H7 (cell line): Measurements from ENCODE around the gene PTPRCAP. TPM values are rescaled to one million over a fixed set of nuclear protein-coding genes. Genes with fewer than 3 reads are reported as not detected.
A peak's percentile ranks its signal among the peaks of the same experiment; 100 is the strongest.
"Not testable (repeated sequence)": the region's sequence is repeated elsewhere in the genome, so short reads cannot be mapped to it uniquely, and the experiment has no call there.

Source experiments
- DNase-seq: peaks from one replicate; pipeline ENCODE4 v3.0.0; 2012
- H3K27me3 ChIP-seq: 2 replicates; pipeline ENCODE4 v1.6.0; 2011; ENCODE audit warnings: mild to moderate bottlenecking, low read length; ENCODE audit not compliant: control insufficient read depth, insufficient read depth
- H3K36me3 ChIP-seq: replicated peaks from 2 replicates; pipeline ENCODE4 v1.5.1; 2011; ENCODE audit warnings: low read length; ENCODE audit not compliant: control insufficient read depth, insufficient read depth
- H3K4me3 ChIP-seq: 2 replicates; pipeline ENCODE4 v1.5.1; 2011; ENCODE audit warnings: low read depth, mild to moderate bottlenecking, control low read depth, low read length, moderate library complexity; ENCODE audit not compliant: insufficient read depth
- total RNA-seq: library from RNA; depleted of rRNA; stranded (reverse); fragments of >200 nt; shearing (Covaris generic); gene quantifications from 2 replicates; pipeline ENCODE4 v1.2.3, GENCODE V29; 2014

The PTPRCAP gene
- total RNA-seq, 1 experiment from 2014 or later, result 2.6 TPM

DNA sequence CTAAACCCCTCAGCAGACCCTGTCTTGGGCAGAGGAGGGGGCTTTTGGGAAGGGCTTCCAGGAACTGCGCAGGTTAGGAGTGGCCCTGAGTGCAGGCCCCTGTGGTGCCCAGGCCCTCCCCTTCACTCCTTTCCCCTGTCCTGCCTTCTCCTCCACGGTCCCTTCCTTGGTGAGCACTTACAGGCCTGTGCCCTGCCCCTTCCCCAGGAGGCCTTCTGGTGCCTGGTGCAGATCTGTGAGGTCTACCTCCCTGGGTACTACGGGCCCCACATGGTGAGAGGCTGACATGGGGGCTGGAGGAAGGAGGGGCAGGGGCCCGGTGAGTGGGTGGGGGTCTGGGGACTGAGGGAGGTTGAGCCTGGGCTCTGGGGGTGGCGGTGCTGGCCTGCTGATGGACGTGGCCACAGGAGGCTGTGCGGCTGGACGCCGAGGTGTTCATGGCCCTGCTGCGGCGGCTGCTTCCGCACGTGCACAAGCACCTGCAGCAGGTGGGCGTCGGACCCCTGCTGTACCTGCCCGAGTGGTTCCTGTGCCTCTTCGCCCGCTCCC is 31.0 kb downstream of the PTPRCAP start:
- no peak for DNase-seq
- no peaks in the 10 kb centered on the region for H3K36me3 ChIP-seq
- H3K27me3 ChIP-seq, result no peaks in the 10 kb centered on the region
- no peak overlapping the region for H3K4me3 ChIP-seq

- Histone ChIP-seq H3K27me3 (no peaks in the 10 kb centered on the region), H3K4me3 (no peak overlapping the region), H3K36me3 (no peaks in the 10 kb centered on the region)
- no peak for DNase-seq
These were observed 31.7 kb downstream of the PTPRCAP start for GRCh38 chr11:67405688-67406339.

DNA sequence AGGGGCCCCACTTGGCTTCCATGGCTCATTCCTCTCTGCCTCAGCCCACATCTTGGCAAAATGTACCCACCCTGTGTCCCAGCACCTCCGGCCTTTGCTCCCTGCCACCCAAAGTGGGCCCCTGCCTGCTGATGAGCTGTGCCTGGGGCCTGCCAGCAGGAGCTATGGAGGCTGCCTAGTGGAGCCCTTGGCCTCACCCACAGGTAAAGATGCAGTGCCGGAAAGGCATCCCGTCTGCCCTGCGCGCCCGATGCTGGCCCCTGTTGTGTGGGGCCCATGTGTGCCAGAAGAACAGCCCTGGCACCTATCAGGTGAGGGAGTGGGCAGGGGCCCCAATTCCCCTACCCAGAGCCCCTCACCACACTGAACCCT is 32.3 kb downstream of the PTPRCAP start:
- no peak for DNase-seq
- Histone ChIP-seq H3K27me3 (no peaks in the 10 kb centered on the region), H3K36me3 (peaks cover 3% of the 10 kb centered on the region), H3K4me3 (no peak overlapping the region)

- no peaks in the 10 kb centered on the region for H3K27me3 ChIP-seq
These were observed 32.8 kb downstream of the PTPRCAP start for GRCh38 chr11:67404515-67405195.

DNA sequence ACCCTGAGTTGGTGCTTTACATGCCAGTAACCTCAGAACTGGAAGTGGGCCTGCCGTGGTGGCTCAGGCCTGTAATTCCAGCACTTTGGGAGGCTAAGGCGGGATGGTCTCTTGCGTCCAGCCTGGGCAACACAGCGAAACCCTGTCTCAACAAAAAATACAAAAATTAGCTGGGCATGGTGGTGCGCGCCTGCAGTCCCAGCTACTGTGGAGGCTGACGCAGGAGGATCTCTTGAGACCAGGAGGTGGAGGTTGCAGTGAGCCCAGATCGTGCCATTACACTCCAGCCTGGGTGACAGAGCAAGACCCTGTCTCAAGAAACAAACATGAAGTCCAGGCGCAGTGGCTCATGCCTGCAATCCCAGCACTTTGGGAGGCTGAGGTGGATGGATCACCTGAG is 34.4 kb downstream of the PTPRCAP start:
- H3K27me3 ChIP-seq, H3K4me3 ChIP-seq, DNase-seq: not testable (repeated sequence)
- peaks cover 13% of the 10 kb centered on the region for H3K36me3 ChIP-seq

More at GRCh38 chr11:67404515-67405195, 32.8 kb downstream of the PTPRCAP start:
- Histone ChIP-seq H3K36me3 (peaks cover 4% of the 10 kb centered on the region), H3K4me3 (no peak overlapping the region)
- no peak for DNase-seq

DNA sequence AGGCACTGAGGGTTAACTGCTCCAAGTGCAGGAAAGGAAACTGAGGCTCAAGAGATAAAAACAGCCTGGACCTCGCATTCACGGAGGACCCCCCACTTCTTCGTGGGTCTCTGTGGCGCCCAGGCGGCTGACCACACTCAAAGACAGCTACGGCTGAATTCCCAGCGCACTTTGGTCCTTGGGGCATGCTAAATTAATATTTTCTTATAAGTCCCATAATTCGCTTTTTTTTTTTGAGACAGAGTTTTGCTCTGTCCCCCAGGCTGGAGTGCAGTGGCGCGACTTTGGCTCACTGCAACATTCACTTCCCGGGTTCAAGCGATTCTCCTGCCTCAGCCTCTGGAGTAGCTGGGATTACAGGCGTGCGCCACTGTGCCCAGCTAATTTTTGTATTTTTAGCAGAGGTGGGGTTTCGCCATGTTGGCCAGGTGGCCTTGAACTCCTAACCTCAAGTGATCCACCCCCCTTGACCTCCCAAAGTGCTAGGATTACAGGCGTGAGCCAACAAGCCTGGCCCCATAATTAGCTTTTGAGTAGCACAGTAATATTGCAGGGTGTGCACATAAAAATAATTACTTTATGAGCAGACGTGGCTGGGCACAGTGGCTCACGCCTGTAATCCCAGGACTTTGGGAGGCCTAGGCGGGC is 35.2 kb downstream of the PTPRCAP start:
- Histone ChIP-seq H3K4me3 (0 out of 2 replicates have a peak overlapping the region, but pooled peaks have one; percentile 9), H3K36me3 (peaks cover 19% of the 10 kb centered on the region)
- H3K27me3 ChIP-seq, DNase-seq: not testable (repeated sequence)

- H3K36me3 ChIP-seq, result peaks cover 19% of the 10 kb centered on the region
- H3K4me3 ChIP-seq, result peak within 1 kb of the TSS; percentile 82
- H3K27me3 ChIP-seq, result no peaks in the 10 kb centered on the region
- DNase-seq, result peak; percentile 100
These were observed 35.8 kb downstream of the PTPRCAP start, which contains the start of gene PPP1CA for GRCh38 chr11:67401495-67402191. Gene PPP1CA, minus strand, starts transcription at chr11:67401858. Its CDS starts 76 bp downstream, at chr11:67401782.

DNA sequence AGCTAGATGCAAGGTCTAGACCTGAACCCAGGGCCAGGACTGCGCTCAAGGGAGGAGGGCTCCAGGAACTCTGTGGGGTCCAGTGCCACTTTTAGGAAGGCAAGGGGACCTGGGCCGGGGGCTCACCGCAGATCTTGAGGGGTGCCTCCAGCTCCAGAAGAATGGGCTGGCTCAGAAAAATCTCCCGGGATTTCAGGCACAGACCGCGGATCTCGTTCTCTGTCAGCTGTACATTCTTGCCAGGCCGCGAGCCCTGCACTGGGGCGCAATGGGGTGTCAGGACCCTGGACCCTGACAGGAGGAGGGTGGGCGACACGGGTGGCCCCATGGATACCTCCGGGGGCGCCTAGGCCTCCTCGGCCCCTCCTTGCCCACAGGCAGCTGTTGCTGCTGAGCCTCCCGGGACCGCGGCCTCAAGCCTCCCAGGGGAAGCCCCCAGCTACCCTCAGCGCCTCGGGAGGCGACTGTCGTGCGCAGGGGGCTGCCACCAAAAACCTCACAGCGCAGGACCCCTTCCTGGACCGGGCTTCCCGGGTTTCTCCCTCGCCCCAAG is 36.5 kb downstream of the PTPRCAP start:
- Histone ChIP-seq H3K36me3 (peaks cover 19% of the 10 kb centered on the region), H3K4me3 (peak overlapping the region; percentile 82), H3K27me3 (no peaks in the 10 kb centered on the region)
- no peak for DNase-seq

GRCh38 chr11:67400251-67400941 is 37.1 kb downstream of the PTPRCAP start:
- no peak for DNase-seq
- H3K36me3 ChIP-seq, result peaks cover 21% of the 10 kb centered on the region
- no peaks in the 10 kb centered on the region for H3K27me3 ChIP-seq
- peak overlapping the region; percentile 82 for H3K4me3 ChIP-seq

- no peak for DNase-seq
- H3K36me3 ChIP-seq, result peaks cover 23% of the 10 kb centered on the region
- no peaks in the 10 kb centered on the region for H3K27me3 ChIP-seq
- H3K4me3 ChIP-seq, result no peak overlapping the region
These were observed 38.6 kb downstream of the PTPRCAP start for GRCh38 chr11:67398661-67399563.

DNA sequence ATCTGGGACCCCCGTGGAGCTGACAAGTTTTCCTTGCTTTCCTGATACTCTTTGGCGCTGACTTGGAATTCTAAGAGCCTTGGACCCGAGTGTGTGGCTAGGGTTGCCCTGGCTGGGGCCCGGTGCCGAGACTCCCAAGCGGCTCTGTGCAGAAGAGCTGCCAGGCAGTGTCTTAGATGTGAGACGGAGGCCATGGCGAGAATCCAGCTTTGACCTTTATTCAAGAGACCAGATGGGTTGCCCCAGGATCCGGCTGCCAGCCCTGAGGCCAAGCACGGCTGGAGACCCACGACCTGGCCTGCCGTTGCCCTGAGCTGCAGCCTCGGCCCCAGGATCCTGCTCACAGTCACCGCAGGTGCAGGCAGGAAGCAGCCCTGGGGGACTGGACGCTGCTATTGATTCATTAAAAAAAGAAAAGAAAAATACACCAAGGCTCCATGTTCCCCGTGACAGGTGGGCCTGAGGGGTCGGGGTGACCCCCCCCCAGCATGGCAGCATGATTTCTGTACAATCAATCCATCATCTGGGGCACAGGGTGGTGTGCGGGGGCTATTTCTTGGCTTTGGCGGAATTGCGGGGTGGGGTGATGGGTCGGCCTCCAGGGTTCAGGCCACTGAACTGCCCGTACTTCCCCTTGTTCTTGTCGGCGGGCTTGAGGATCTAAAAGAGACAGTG is 39.4 kb downstream of the PTPRCAP start:
- DNase-seq, result no peak
- H3K36me3 ChIP-seq, result peaks cover 27% of the 10 kb centered on the region
- H3K4me3 ChIP-seq, result no peak overlapping the region
- no peaks in the 10 kb centered on the region for H3K27me3 ChIP-seq

GRCh38 chr11:67397536-67397935 is 39.9 kb downstream of the PTPRCAP start:
- no peak for DNase-seq
- H3K4me3 ChIP-seq, result no peak overlapping the region
- no peaks in the 10 kb centered on the region for H3K27me3 ChIP-seq
- H3K36me3 ChIP-seq, result peaks cover 27% of the 10 kb centered on the region
